Glutamatergic neuron (in vitro differentiated cells): ENCODE results near the gene YJU2. TPM values are rescaled to one million over a fixed set of nuclear protein-coding genes. Genes with fewer than 3 reads are reported as not detected.

Experiments
- DNase-seq: peaks from one replicate; pipeline ENCODE4 v3.0.0; 2022
- H3K27ac Mint-ChIP-seq: one replicate; pipeline ENCODE4 v1.8.0; 2020; ENCODE audit warnings: mild to moderate bottlenecking, mixed read lengths, inconsistent platforms; ENCODE audit not compliant: unreplicated experiment
- H3K27me3 Mint-ChIP-seq: one replicate; pipeline ENCODE4 v1.8.0; 2020; ENCODE audit warnings: mild to moderate bottlenecking, moderate library complexity, mixed read lengths, inconsistent platforms; ENCODE audit not compliant: unreplicated experiment
- H3K36me3 Mint-ChIP-seq: one replicate; pipeline ENCODE4 v1.8.0; 2020; ENCODE audit warnings: mild to moderate bottlenecking, mixed read lengths, inconsistent platforms; ENCODE audit not compliant: unreplicated experiment
- H3K4me1 Mint-ChIP-seq: one replicate; pipeline ENCODE4 v1.8.0; 2020; ENCODE audit warnings: mild to moderate bottlenecking, low read depth, mixed read lengths, inconsistent platforms; ENCODE audit not compliant: unreplicated experiment
- H3K4me3 Mint-ChIP-seq: one replicate; pipeline ENCODE4 v1.8.0; 2020; ENCODE audit warnings: mild to moderate bottlenecking, mixed read lengths, inconsistent platforms; ENCODE audit not compliant: unreplicated experiment
- H3K9me3 Mint-ChIP-seq: one replicate; pipeline ENCODE4 v1.8.0; 2020; ENCODE audit warnings: mild to moderate bottlenecking, moderate library complexity, mixed read lengths, inconsistent platforms; ENCODE audit not compliant: unreplicated experiment
- long read RNA-seq: library from polyadenylated mRNA; unstranded; transcript quantifications from one replicate; pipeline ENCODE4 v2.0.0, GENCODE V29; 2020; ENCODE audit not compliant: unreplicated experiment
- total RNA-seq: library from RNA; stranded (reverse); fragmentation: NEBNext Ultra II Directional; extraction: Animal tissue kit (Norgen Biotek cat#: 25700); gene quantifications from one replicate; pipeline ENCODE4 v1.2.1, GENCODE V29; 2021; ENCODE audit not compliant: unreplicated experiment
- TF ChIP-seq, protein P1 (sequence below): fragments of 200-600 bp; sonication (generic); IDR thresholded peaks from one replicate; pipeline ENCODE4 v1.5.0; 2021; ENCODE audit not compliant: partially characterized antibody, unreplicated experiment

Gene YJU2
- total RNA-seq: 18.7 TPM
- long read RNA-seq, transcript YJU2-201 (8 exons, 1,434 nt): major isoform, 18 of 24 reads
- long read RNA-seq, partial matches to known transcripts: 0 of 24 reads
- long read RNA-seq, other reads (novel, unspliced or antisense): 6 of 24 reads

- TF ChIP-seq, protein P1, sequence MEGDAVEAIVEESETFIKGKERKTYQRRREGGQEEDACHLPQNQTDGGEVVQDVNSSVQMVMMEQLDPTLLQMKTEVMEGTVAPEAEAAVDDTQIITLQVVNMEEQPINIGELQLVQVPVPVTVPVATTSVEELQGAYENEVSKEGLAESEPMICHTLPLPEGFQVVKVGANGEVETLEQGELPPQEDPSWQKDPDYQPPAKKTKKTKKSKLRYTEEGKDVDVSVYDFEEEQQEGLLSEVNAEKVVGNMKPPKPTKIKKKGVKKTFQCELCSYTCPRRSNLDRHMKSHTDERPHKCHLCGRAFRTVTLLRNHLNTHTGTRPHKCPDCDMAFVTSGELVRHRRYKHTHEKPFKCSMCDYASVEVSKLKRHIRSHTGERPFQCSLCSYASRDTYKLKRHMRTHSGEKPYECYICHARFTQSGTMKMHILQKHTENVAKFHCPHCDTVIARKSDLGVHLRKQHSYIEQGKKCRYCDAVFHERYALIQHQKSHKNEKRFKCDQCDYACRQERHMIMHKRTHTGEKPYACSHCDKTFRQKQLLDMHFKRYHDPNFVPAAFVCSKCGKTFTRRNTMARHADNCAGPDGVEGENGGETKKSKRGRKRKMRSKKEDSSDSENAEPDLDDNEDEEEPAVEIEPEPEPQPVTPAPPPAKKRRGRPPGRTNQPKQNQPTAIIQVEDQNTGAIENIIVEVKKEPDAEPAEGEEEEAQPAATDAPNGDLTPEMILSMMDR: no peak
- Mint-ChIP-seq H3K27ac (peak within 1 kb of the TSS; percentile 98), H3K4me3 (peak within 1 kb of the TSS; percentile 97), H3K4me1 (peaks cover 3% of the 10 kb centered on the region), H3K36me3 (no peaks in the 10 kb centered on the region), H3K27me3 (peaks cover 9% of the 10 kb centered on the region), H3K9me3 (peaks cover 14% of the 10 kb centered on the region)
- peak; percentile 98 for DNase-seq
Observed at GRCh38 chr19:4246767-4247593, at the start of gene YJU2. YJU2 (plus strand) TSS chr19:4247080; CDS start chr19:4247147, 67 bp downstream.

GRCh38 chr19:4197228-4197624 is 49.7 kb upstream of the YJU2 start:
- peak overlapping the region; percentile 98 for H3K4me3 Mint-ChIP-seq
- peaks cover 13% of the 10 kb centered on the region for H3K9me3 Mint-ChIP-seq
- peaks cover 8% of the 10 kb centered on the region for H3K36me3 Mint-ChIP-seq
- TF ChIP-seq, protein P1: no peak
- peaks cover 19% of the 10 kb centered on the region for H3K27me3 Mint-ChIP-seq
- peaks cover 18% of the 10 kb centered on the region for H3K4me1 Mint-ChIP-seq
- H3K27ac Mint-ChIP-seq: peak overlapping the region; percentile 49
- DNase-seq: no peak

- peak overlapping the region; percentile 49 for H3K27ac Mint-ChIP-seq
- peaks cover 19% of the 10 kb centered on the region for H3K27me3 Mint-ChIP-seq
- H3K4me1 Mint-ChIP-seq: peaks cover 18% of the 10 kb centered on the region
- TF ChIP-seq, protein P1: no peak
- H3K9me3 Mint-ChIP-seq: peaks cover 13% of the 10 kb centered on the region
- H3K36me3 Mint-ChIP-seq: peaks cover 8% of the 10 kb centered on the region
- H3K4me3 Mint-ChIP-seq: peak overlapping the region; percentile 98
- peak; percentile 66 for DNase-seq
Observed at GRCh38 chr19:4197625-4198466, 49.0 kb upstream of the YJU2 start.

DNA sequence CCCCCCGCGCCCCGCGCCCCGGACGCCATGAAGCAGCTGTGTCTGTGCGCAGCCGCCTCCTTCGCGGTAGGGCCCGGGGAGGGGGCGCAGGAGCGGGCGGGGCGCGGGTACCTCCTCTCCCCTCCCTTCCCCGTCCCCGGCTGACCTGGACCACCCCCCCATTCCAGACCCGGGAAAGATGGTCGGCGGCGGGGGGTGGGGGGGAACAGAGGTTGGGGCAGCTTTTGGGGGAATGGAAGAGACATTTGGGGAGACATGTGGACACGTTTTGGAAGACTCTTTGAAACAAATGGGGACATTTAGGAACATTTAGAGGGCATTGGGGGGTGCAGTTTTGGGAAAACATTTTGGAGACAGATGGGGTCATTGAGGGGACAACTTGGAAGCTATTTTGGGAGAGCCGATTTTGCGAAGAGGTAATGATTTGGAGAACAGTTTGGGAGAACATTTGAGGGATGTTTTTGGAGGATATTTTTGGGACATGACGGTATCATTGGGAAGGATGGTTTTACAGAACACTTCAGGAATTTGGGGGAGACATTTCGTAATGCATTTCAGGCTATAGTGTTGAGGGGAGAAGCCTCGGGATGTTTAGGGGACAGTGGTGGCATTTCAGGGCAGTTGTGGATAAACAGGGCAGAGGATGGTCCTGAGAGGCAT is 48.3 kb upstream of the YJU2 start:
- Mint-ChIP-seq H3K4me3 (peak overlapping the region; percentile 73), H3K27me3 (peaks cover 17% of the 10 kb centered on the region), H3K27ac (no peak overlapping the region), H3K36me3 (peaks cover 8% of the 10 kb centered on the region), H3K9me3 (peaks cover 13% of the 10 kb centered on the region), H3K4me1 (peaks cover 17% of the 10 kb centered on the region)
- TF ChIP-seq, protein P1: no peak
- DNase-seq: no peak
